RWPE2 (cell line): ENCODE measurements around the gene EYA2.

Experiments
- ATAC-seq: fragments of 200-7000 bp; cut with Tn5 transposase; 3 replicates; pipeline ENCODE4 v1.9.1; 2021; ENCODE audit warnings: low read depth
- DNase-seq: peaks from one replicate; pipeline ENCODE4 v3.0.0-alpha.2; 2020; ENCODE audit warnings: low spot score
- H3K27ac ChIP-seq: fragments of 450-650 bp; 2 replicates; pipeline ENCODE4 v1.5.1; 2017; ENCODE audit warnings: mild to moderate bottlenecking; ENCODE audit not compliant: poor library complexity, severe bottlenecking
- H3K27me3 ChIP-seq: fragments of 250-450 bp; sonication (Bioruptor Pico); 2 replicates; pipeline ENCODE4 v1.5.1; 2021; ENCODE audit warnings: mild to moderate bottlenecking, moderate library complexity; ENCODE audit not compliant: insufficient read depth, poor library complexity, severe bottlenecking
- H3K36me3 ChIP-seq: fragments of 250-450 bp; sonication (Bioruptor Pico); 2 replicates; pipeline ENCODE4 v1.5.1; 2020; ENCODE audit warnings: low read depth, mild to moderate bottlenecking, moderate library complexity
- H3K4me1 ChIP-seq: fragments of 250-450 bp; sonication (Bioruptor Pico); 2 replicates; pipeline ENCODE4 v1.5.1; 2021; ENCODE audit warnings: mild to moderate bottlenecking, moderate library complexity; ENCODE audit not compliant: insufficient read depth, poor library complexity, severe bottlenecking
- H3K4me3 ChIP-seq: fragments of 250-450 bp; sonication (Bioruptor Pico); 2 replicates; pipeline ENCODE4 v1.5.1; 2021; ENCODE audit warnings: mild to moderate bottlenecking, moderate library complexity; ENCODE audit not compliant: severe bottlenecking
- H3K9me3 ChIP-seq: fragments of 250-450 bp; sonication (Bioruptor Pico); 2 replicates; pipeline ENCODE4 v1.5.1; 2021; ENCODE audit warnings: mild to moderate bottlenecking, moderate library complexity; ENCODE audit not compliant: severe bottlenecking
- CTCF ChIP-seq: fragments of 450-650 bp; IDR thresholded peaks from one replicate; pipeline ENCODE4 v1.5.1; 2017; ENCODE audit warnings: mild to moderate bottlenecking, moderate library complexity; ENCODE audit not compliant: poor library complexity, severe bottlenecking

The EYA2 gene

GRCh38 chr20:46883892-46884291, 10.8 kb upstream of the EYA2 start:
- DNase-seq (no peak), ATAC-seq (no peak)
- Histone ChIP-seq H3K27ac (no peak overlapping the region), H3K9me3 (no peaks in the 10 kb centered on the region), H3K4me1 (no peaks in the 10 kb centered on the region), H3K4me3 (no peak overlapping the region), H3K27me3 (no peaks in the 10 kb centered on the region), H3K36me3 (no peaks in the 10 kb centered on the region)
- no peak for TF ChIP-seq CTCF

GRCh38 chr20:46890682-46891081, 4.0 kb upstream of the EYA2 start:
- H3K27ac ChIP-seq: no peak overlapping the region
- no peak for TF ChIP-seq CTCF
- no peak for DNase-seq
- H3K4me1 ChIP-seq: no peaks in the 10 kb centered on the region
- no peak overlapping the region for H3K4me3 ChIP-seq
- no peak for ATAC-seq
- peaks cover 6% of the 10 kb centered on the region for H3K9me3 ChIP-seq
- H3K36me3 ChIP-seq: no peaks in the 10 kb centered on the region
- H3K27me3 ChIP-seq: peaks cover 16% of the 10 kb centered on the region

GRCh38 chr20:46893051-46893450, 1.6 kb upstream of the EYA2 start:
- Histone ChIP-seq H3K4me1 (peaks cover 3% of the 10 kb centered on the region), H3K4me3 (no peak overlapping the region), H3K27me3 (peaks cover 37% of the 10 kb centered on the region), H3K9me3 (peaks cover 6% of the 10 kb centered on the region), H3K27ac (no peak overlapping the region), H3K36me3 (no peaks in the 10 kb centered on the region)
- TF ChIP-seq CTCF: no peak
- ATAC-seq: no peak
- no peak for DNase-seq

GRCh38 chr20:46893877-46894578, 615 bp upstream of the EYA2 start:
- Histone ChIP-seq H3K9me3 (peaks cover 6% of the 10 kb centered on the region), H3K36me3 (no peaks in the 10 kb centered on the region), H3K4me3 (peak overlapping the region; percentile 54), H3K4me1 (peaks cover 3% of the 10 kb centered on the region), H3K27ac (no peak overlapping the region), H3K27me3 (peaks cover 37% of the 10 kb centered on the region)
- ATAC-seq (peak; percentile 31), DNase-seq (no peak)
- no peak for TF ChIP-seq CTCF
